LHCN-M2 (cell line): Measurements from ENCODE around the gene LRPPRC. TPM values are rescaled to one million over a fixed set of nuclear protein-coding genes. Genes with fewer than 3 reads are reported as not detected.

ENCODE experiments used
- DNase-seq: peaks from one replicate; pipeline ENCODE4 v3.0.0-alpha.2; 2012; ENCODE audit warnings: low read depth
- total RNA-seq: library from RNA; depleted of rRNA; stranded (reverse); fragments of >200 nt; gene quantifications from 2 replicates; pipeline ENCODE4 v1.2.3, GENCODE V29; 2014

The LRPPRC gene
- total RNA-seq, 1 experiment from 2014 or later = 71.7 TPM

- DNase-seq = no peak
Observed at GRCh38 chr2:43980902-43981301, 14.9 kb downstream of the LRPPRC start.

- DNase-seq = no peak
Observed at GRCh38 chr2:43977677-43978375, 18.0 kb downstream of the LRPPRC start.

DNA sequence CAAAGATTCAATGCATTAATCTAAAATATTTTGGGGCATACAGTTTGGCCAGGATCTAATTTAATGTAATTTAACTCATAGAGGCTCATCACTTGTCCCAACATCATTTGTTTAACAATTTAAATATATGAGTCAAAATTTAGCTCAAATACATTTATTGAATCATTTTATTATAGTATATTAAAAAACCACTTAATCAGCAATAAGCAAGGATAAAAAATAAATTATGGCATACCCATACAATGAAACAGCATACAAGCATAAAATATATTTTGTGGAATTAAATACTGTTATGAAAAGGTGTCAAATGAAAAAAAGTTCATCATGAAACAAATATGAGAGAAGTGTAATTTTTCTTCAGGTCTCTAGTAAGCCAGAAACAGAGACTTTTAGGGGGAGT lies 34.9 kb downstream of the LRPPRC start:
- DNase-seq = no peak

DNA sequence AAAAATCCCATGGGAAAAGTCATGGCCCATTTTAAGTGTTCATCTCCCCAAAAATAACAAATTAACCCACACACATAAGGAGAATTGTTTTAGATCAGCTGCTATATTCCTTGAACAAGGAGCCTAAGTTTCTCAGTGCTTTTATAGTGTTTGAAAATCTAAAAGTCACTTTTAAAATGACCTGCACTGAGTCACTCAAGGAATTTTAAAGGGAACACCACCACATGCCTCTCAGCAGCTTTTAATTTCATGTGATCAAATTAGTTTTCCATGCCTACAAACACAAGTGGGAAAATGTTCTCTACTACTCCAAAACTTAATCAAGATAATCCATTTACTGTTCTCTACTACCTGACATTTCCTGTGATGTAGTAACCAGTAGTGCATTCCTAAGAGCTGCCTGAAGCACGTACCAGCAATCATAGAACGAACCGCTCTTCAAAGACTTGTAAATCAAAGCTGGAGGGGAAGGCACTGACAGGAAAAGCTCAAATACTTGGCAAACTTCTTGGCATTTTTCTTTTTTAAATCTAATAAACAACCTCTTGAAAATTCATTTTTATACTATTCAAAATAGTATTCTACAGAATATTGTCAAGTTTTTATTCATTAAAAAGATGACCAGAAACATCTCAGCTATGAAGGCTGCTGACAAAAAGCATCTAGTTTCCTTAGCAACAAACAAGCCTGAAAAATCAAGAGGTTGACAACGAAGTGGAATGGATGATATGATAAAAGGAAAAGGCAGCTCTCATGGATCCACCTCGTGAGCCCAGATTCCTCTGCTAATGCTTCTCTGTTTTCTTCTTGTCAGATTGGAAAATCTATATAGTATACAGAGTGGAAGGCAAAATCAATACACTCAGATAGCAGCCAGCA lies 37.2 kb downstream of the LRPPRC start:
- DNase-seq = no peak

DNA sequence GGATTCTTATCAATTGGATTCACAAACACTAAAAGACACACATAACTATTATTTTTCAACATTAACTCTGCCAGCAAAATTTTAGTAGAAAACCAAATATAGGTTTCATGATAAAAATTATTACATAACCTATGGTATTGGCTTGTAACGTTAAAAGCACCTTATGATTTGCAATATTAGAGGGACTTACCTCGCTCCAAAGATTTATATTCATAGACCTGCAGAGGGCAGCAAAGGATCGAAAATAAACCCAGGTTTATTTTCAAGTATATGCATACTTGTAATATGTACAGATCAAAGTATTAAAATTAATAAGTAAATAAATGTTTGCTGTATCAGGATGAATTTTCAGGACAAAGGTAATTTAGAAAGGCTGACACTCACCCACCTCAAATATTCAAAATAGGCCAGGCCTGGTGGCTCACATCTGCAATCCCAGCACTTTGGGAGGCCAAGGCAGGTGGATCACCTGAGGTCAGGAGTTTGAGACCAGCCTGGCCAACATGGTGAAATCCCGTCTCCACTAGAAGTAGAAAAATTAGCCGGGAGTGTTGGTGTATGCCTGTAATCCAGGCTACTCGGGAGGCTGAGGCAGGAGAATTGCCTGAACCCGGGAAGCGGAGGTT lies 45.3 kb downstream of the LRPPRC start:
- DNase-seq = peak; percentile 29

GRCh38 chr2:43948370-43948769 lies 47.4 kb downstream of the LRPPRC start:
- DNase-seq = peak; percentile 5

DNA sequence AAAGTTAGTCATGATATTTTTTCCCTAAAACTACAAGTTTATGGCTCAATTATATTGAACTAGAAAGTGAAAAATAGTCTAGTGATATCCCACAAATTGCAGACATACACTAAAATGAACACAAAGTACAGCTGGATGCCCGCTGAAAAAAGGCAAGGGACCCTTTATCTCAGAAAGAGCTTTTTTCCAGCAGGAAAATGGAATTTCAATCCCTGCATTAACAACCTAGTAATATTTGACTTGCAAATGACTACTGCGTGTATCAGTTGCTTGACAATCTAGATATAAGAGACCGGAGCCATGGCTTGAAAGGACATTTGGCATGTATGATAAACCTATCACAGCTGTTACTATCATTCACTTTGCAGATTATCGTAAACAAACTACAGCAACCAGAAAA lies 49.1 kb downstream of the LRPPRC start:
- no peak for DNase-seq

DNA sequence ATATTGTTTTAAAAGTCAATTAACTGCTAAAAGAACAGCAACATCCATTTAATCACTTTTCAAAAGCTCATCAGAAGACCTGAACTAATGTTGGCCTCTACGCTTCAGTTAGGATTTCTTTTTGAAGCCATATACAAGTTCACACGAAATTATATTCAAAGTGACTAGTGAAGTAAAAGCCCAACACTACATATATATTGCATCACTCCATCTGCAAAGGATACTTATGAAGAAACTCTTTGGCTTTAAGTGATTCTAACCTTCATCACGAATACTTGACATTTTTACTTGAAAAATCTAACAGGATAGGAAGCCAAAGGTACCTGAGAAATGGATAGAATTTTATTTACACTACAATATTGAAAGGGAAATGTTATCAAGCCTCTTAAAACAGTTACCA lies 50.4 kb downstream of the LRPPRC start:
- no peak for DNase-seq

GRCh38 chr2:43944915-43945314 lies 50.9 kb downstream of the LRPPRC start:
- no peak for DNase-seq

GRCh38 chr2:43943809-43944452 lies 51.9 kb downstream of the LRPPRC start:
- no peak for DNase-seq

- DNase-seq = no peak
Observed at GRCh38 chr2:43943323-43943722, 52.5 kb downstream of the LRPPRC start.

DNA sequence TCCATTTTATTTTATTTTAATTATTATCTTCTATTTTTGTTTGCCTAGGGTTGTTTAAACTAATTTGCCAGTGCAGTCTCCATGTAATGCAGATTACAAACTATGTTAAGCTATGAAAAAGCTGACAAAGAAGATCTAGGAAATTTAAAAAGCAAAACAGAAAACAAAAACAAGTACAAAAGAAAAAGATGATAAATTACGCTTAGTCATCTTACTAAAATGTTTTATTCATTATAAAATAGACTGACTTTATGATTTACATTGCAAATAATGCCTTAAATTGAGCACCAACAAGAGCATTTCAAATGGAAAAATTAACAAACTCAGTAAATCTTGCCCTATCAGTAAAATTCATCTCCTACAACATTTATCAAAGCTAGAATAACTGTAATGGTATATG lies 52.9 kb downstream of the LRPPRC start:
- no peak for DNase-seq

- DNase-seq = no peak
Observed at GRCh38 chr2:43941966-43942365, 53.8 kb downstream of the LRPPRC start.

DNA sequence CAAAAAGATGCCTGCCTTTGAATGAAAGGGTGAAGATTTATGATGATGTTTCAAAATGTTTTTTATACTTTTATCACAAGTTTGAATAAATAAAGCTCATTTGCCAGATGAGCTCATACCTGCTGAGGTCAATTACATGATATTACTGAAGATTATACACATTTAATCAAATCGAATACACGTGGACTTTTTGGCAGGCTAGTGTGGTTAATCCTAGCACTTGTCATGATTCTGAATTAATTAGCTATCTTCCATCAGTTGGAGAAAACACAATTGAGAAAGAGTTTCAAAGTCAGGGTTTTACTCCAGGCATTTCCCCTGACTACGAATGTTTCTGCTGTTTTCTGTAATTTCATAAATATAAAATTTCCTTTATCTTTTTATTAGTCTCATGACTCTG lies 54.4 kb downstream of the LRPPRC start:
- DNase-seq = no peak

DNA sequence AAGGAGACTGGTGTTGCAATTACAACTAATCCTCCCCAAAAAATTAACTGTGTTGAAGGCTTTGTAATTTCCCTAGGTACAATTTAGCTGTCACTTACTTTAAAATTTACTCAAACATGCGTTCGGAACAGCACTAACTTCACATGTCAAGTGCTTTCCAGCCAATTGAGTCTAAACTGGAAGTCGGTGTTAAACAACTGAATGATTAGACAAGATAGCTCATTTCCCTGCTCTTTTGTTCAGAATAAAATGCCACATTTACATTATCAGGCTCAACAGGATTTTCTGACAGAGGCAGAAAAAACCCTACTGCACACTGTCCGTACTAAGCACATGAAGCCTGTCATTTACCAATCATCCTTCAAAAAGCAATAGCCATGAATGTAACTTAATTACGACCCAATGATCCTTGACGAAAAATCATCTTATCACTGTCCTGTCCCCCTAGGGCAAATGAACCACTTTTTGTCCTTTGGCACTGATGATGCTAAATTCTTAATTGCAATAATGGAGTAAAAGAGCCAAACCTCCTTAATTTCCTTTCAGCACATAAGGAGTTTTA lies 56.0 kb downstream of the LRPPRC start:
- DNase-seq = no peak

- DNase-seq = no peak
Observed at GRCh38 chr2:43937269-43937820, 58.4 kb downstream of the LRPPRC start.

DNA sequence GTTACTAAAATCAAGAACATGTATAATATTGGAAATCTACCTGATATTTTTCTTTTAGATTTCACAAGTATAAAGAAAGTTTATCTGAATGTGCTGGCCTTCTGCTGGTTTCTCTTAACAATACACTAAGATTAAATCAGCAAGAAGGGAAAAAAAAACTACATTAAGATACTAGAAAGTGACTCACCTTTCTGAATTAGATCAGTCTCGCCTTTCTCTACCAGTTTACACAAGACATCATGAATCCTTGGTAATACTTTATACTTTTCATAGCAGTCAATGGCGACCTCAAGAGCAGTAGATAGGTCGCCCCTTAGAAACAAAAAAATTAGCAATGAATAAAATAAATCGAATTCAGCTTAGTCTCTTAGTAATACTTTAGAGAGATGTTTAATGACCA lies 61.2 kb downstream of the LRPPRC start:
- DNase-seq = no peak

DNA sequence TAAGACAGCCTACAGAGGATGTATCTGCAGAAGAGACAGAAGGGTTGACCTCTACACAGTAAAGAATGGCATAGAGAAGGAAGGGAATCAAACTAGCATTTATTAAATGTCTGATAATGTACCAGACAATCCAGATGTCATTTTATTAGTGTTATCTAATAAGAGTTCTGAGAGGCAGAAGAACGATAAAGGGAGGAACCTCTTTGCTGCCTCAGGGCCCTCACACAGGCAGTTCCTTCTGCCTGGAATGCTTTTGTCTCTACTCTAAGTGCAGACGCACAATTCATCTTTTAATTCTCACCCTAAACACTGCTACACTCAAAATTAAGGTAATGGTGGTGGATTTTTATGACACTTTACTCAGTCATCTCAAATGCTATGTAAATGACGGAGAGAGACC lies 64.5 kb downstream of the LRPPRC start:
- no peak for DNase-seq

- DNase-seq = no peak
Observed at GRCh38 chr2:43927442-43927841, 68.3 kb downstream of the LRPPRC start.

GRCh38 chr2:43925431-43925830 lies 70.4 kb downstream of the LRPPRC start:
- no peak for DNase-seq

DNA sequence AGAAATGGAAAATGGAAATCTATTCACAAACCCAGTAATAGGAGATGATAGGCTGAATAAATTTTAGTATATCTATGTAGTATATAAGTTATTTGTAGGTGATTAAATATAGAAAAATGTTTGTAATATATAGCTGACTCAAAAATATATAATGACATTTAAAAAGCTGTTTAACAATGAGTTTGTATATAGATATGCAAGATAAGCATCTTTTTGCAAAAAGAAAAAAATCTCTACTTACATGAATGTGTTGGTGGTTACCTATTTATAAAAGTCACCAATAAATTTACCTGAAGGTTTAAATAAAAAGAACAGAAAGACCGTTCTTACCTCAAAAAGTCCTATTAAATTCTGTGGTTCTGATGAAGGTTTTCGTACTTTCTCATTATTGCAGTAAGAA lies 71.3 kb downstream of the LRPPRC start:
- DNase-seq = no peak
